MCF 10A (cell line): ENCODE data around the gene APC2. TPM values are rescaled to one million over a fixed set of nuclear protein-coding genes. Genes with fewer than 3 reads are reported as not detected.
"Not testable (repeated sequence)": the region's sequence is repeated elsewhere in the genome, so short reads cannot be mapped to it uniquely, and the experiment has no call there.

ENCODE experiments used
- BruUV-seq: library from RNA; stranded (reverse); fragments of 400-500 nt; replicated peaks from 2 replicates; lab custom pipeline; 2021; lab: Mats Ljungman, UMichigan
- CTCF ChIA-PET: fragments of 300-600 bp; sonication (Branson Sonifier 250); formaldehyde crosslinking; extraction: SDS; loops from one replicate; lab custom pipeline; 2021; ENCODE audit warnings: antibody characterized with exemption, inconsistent platforms; lab: Yijun Ruan, JAX
- POLR2A ChIA-PET: fragments of 300-600, 350-650 bp; sonication (Branson Sonifier 250); formaldehyde crosslinking; extraction: SDS; loops from one replicate; lab custom pipeline; 2020; ENCODE audit warnings: antibody characterized with exemption, inconsistent platforms; lab: Yijun Ruan, JAX
- DNase-seq: peaks from one replicate; pipeline ENCODE4 v3.0.0-alpha.2; 2018; ENCODE audit not compliant: unreplicated experiment
- H3K27ac Mint-ChIP-seq: one replicate; pipeline ENCODE4 v1.8.0; 2022; ENCODE audit warnings: mild to moderate bottlenecking, low read depth, mixed read lengths; ENCODE audit not compliant: unreplicated experiment
- H3K27me3 Mint-ChIP-seq: one replicate; pipeline ENCODE4 v1.8.0; 2022; ENCODE audit warnings: mixed read lengths; ENCODE audit not compliant: insufficient read depth, unreplicated experiment
- H3K36me3 Mint-ChIP-seq: one replicate; pipeline ENCODE4 v1.8.0; 2022; ENCODE audit warnings: mild to moderate bottlenecking, moderate library complexity, mixed read lengths; ENCODE audit not compliant: insufficient read depth, unreplicated experiment
- H3K4me1 Mint-ChIP-seq: one replicate; pipeline ENCODE4 v1.8.0; 2022; ENCODE audit warnings: mixed read lengths; ENCODE audit not compliant: insufficient read depth, unreplicated experiment
- H3K4me3 Mint-ChIP-seq: one replicate; pipeline ENCODE4 v1.8.0; 2022; ENCODE audit warnings: mild to moderate bottlenecking, moderate library complexity, mixed read lengths; ENCODE audit not compliant: unreplicated experiment
- H3K9me3 Mint-ChIP-seq: one replicate; pipeline ENCODE4 v1.8.0; 2022; ENCODE audit warnings: mixed read lengths; ENCODE audit not compliant: unreplicated experiment
- CTCF ChIP-seq: fragments of 200-600 bp; IDR thresholded peaks from one replicate; pipeline ENCODE4 v1.8.0; 2022; ENCODE audit warnings: antibody characterized with exemption, mild to moderate bottlenecking; ENCODE audit not compliant: unreplicated experiment
- intact Hi-C: fragments of 100-400 bp; cut with micrococcal nuclease; formaldehyde crosslinking; loops from 2 replicates; pipeline ENCODE4 v1.14.1; 2022
- total RNA-seq: library from RNA; stranded (reverse); gene quantifications from 2 replicates; pipeline ENCODE4 v1.2.3, GENCODE V29; 2022

The APC2 gene
- total RNA-seq, 1 experiment from 2014 or later, result 0.23 TPM

DNA sequence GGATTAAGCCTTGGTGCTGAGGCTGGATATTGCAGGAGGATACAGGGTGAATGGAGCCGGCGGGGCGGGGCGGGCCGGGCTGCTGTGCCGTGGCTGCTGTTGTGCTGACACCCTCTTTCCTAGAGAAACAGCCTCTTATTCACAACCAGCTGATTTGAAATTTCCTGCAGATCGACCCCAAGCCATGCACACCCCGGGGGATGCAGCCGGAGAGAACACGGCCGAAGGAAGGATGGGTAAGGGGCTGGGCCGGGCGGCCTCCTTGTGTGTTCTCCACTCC lies 31.5 kb upstream of the APC2 start:
- no peaks in the 10 kb centered on the region for H3K9me3 Mint-ChIP-seq
- intact Hi-C loops, result no loop called here
- TF ChIP-seq CTCF, result no peak
- H3K27ac Mint-ChIP-seq, result no peak overlapping the region
- POLR2A ChIA-PET, result interaction anchor here (2.1 kb wide), 1 partner anchor 19 kb away, joined by 4 read pairs; no protein-coding TSS in a partner anchor
- peaks cover 78% of the 10 kb centered on the region for H3K36me3 Mint-ChIP-seq
- peaks cover 16% of the 10 kb centered on the region for H3K4me1 Mint-ChIP-seq
- no peak overlapping the region for H3K4me3 Mint-ChIP-seq
- BruUV-seq, result no TSS peak
- H3K27me3 Mint-ChIP-seq, result no peaks in the 10 kb centered on the region
- DNase-seq, result no peak
- CTCF ChIA-PET, result interaction anchor here (0.5 to 0.6 kb wide), 2 partner anchors 19 to 27 kb away, joined by 3 read pairs; no protein-coding TSS in a partner anchor

GRCh38 chr19:1418951-1419738 lies 30.8 kb upstream of the APC2 start:
- peaks cover 16% of the 10 kb centered on the region for H3K4me1 Mint-ChIP-seq
- ChIA-PET CTCF (interaction anchor here (0.6 kb wide), 1 partner anchor 26 kb away, joined by 3 read pairs; no protein-coding TSS in a partner anchor), POLR2A (interaction anchor here (0.7 to 2.1 kb wide), 2 partner anchors 15 to 18 kb away, joined by 3 to 4 read pairs; no protein-coding TSS in a partner anchor)
- DNase-seq, result no peak
- no TSS peak for BruUV-seq
- no peaks in the 10 kb centered on the region for H3K9me3 Mint-ChIP-seq
- no peak for TF ChIP-seq CTCF
- H3K27ac Mint-ChIP-seq, result no peak overlapping the region
- no peak overlapping the region for H3K4me3 Mint-ChIP-seq
- intact Hi-C loops, result no loop called here
- H3K36me3 Mint-ChIP-seq, result peaks cover 83% of the 10 kb centered on the region
- H3K27me3 Mint-ChIP-seq, result no peaks in the 10 kb centered on the region

- H3K4me3 Mint-ChIP-seq, H3K9me3 Mint-ChIP-seq, H3K27ac Mint-ChIP-seq, H3K27me3 Mint-ChIP-seq, intact Hi-C loops, DNase-seq, POLR2A ChIA-PET, BruUV-seq: not testable (repeated sequence)
- peaks cover 87% of the 10 kb centered on the region for H3K36me3 Mint-ChIP-seq
- peaks cover 13% of the 10 kb centered on the region for H3K4me1 Mint-ChIP-seq
- CTCF ChIA-PET, result interaction anchor here (1.0 kb wide), 1 partner anchor 141 kb away, joined by 3 read pairs; no protein-coding TSS in a partner anchor
Measured at GRCh38 chr19:1420085-1420484, 29.8 kb upstream of the APC2 start.

GRCh38 chr19:1420590-1420989 lies 29.3 kb upstream of the APC2 start:
- no peak for DNase-seq
- no TSS peak for BruUV-seq
- CTCF ChIA-PET, result interaction anchor here (1.0 kb wide), 1 partner anchor 141 kb away, joined by 3 read pairs; no protein-coding TSS in a partner anchor
- H3K27me3 Mint-ChIP-seq, result no peaks in the 10 kb centered on the region
- peaks cover 10% of the 10 kb centered on the region for H3K4me1 Mint-ChIP-seq
- POLR2A ChIA-PET, result no interaction called here
- peaks cover 87% of the 10 kb centered on the region for H3K36me3 Mint-ChIP-seq
- no peak overlapping the region for H3K4me3 Mint-ChIP-seq
- TF ChIP-seq CTCF, result no peak
- no peaks in the 10 kb centered on the region for H3K9me3 Mint-ChIP-seq
- intact Hi-C loops, result no loop called here
- no peak overlapping the region for H3K27ac Mint-ChIP-seq
